IPS-20b (cell line): Measurements from ENCODE around the gene PRIMA1.

Source experiments
- H3K27ac ChIP-seq: one replicate; pipeline ENCODE4 v1.5.1; 2013; ENCODE audit warnings: low read length
- H3K27me3 ChIP-seq: 2 replicates; pipeline ENCODE4 v1.6.1; 2013; ENCODE audit warnings: mild to moderate bottlenecking, low read length, inconsistent platforms; ENCODE audit not compliant: insufficient read depth
- H3K36me3 ChIP-seq: 2 replicates; pipeline ENCODE4 v1.6.1; 2013; ENCODE audit warnings: low read depth, mild to moderate bottlenecking, inconsistent platforms, low read length, moderate library complexity; ENCODE audit not compliant: insufficient read depth
- H3K4me1 ChIP-seq: 2 replicates; pipeline ENCODE4 v1.6.1; 2013; ENCODE audit warnings: mild to moderate bottlenecking, control low read depth, inconsistent platforms, low read length, moderate library complexity; ENCODE audit not compliant: insufficient read depth
- H3K4me3 ChIP-seq: 2 replicates; pipeline ENCODE4 v1.5.1; 2013; ENCODE audit warnings: mild to moderate bottlenecking, low read length, inconsistent platforms
- H3K9ac ChIP-seq: 2 replicates; pipeline ENCODE4 v1.6.1; 2013; ENCODE audit warnings: low read depth, mild to moderate bottlenecking, inconsistent platforms, low read length, moderate library complexity
- H3K9me3 ChIP-seq: 2 replicates; pipeline ENCODE4 v1.6.1; 2013; ENCODE audit warnings: mild to moderate bottlenecking, low read depth, low read length, inconsistent platforms; ENCODE audit not compliant: insufficient read depth

The PRIMA1 gene

GRCh38 chr14:93788293-93788542 lies at the start of gene PRIMA1:
Gene PRIMA1, minus strand, starts transcription at chr14:93788485. Its CDS starts 767 bp downstream, at chr14:93787718.
- H3K27ac ChIP-seq, result no peak within 1 kb of the TSS
- H3K9me3 ChIP-seq, result no peaks in the 10 kb centered on the region
- H3K36me3 ChIP-seq, result no peaks in the 10 kb centered on the region
- no peaks in the 10 kb centered on the region for H3K4me1 ChIP-seq
- peak within 1 kb of the TSS; percentile 67 for H3K4me3 ChIP-seq
- H3K9ac ChIP-seq, result peak within 1 kb of the TSS; percentile 50; the same call in 1 of the 2 replicates
- peaks cover 56% of the 10 kb centered on the region for H3K27me3 ChIP-seq

- H3K36me3 ChIP-seq, result no peaks in the 10 kb centered on the region
- no peaks in the 10 kb centered on the region for H3K9me3 ChIP-seq
- peaks cover 4% of the 10 kb centered on the region; the same call in 1 of the 2 replicates for H3K4me1 ChIP-seq
- H3K4me3 ChIP-seq, result no peak overlapping the region
- no peak overlapping the region for H3K27ac ChIP-seq
- no peaks in the 10 kb centered on the region for H3K27me3 ChIP-seq
- no peak overlapping the region for H3K9ac ChIP-seq
Measured at GRCh38 chr14:93834699-93835371, 46.5 kb upstream of the PRIMA1 start.

- H3K9me3 ChIP-seq, result no peaks in the 10 kb centered on the region
- no peaks in the 10 kb centered on the region for H3K27me3 ChIP-seq
- H3K36me3 ChIP-seq, result no peaks in the 10 kb centered on the region
- no peak overlapping the region for H3K4me3 ChIP-seq
- H3K27ac ChIP-seq, result no peak overlapping the region
- no peak overlapping the region for H3K9ac ChIP-seq
- H3K4me1 ChIP-seq, result no peaks in the 10 kb centered on the region
Measured at GRCh38 chr14:93832665-93833064, 44.4 kb upstream of the PRIMA1 start.

- H3K9me3 ChIP-seq, result no peaks in the 10 kb centered on the region
- H3K27me3 ChIP-seq, result no peaks in the 10 kb centered on the region
- no peak overlapping the region for H3K4me3 ChIP-seq
- no peak overlapping the region for H3K27ac ChIP-seq
- no peak overlapping the region for H3K9ac ChIP-seq
- H3K36me3 ChIP-seq, result no peaks in the 10 kb centered on the region
- H3K4me1 ChIP-seq, result no peaks in the 10 kb centered on the region
Measured at GRCh38 chr14:93832081-93832480, 43.8 kb upstream of the PRIMA1 start.

GRCh38 chr14:93830753-93831461 lies 42.6 kb upstream of the PRIMA1 start:
- Histone ChIP-seq H3K4me1 (no peaks in the 10 kb centered on the region), H3K4me3 (no peak overlapping the region), H3K9ac (no peak overlapping the region), H3K9me3 (no peaks in the 10 kb centered on the region), H3K36me3 (no peaks in the 10 kb centered on the region), H3K27me3 (no peaks in the 10 kb centered on the region), H3K27ac (no peak overlapping the region)

- Histone ChIP-seq H3K27ac (no peak overlapping the region), H3K9me3 (no peaks in the 10 kb centered on the region), H3K36me3 (no peaks in the 10 kb centered on the region), H3K27me3 (no peaks in the 10 kb centered on the region), H3K4me3 (no peak overlapping the region), H3K9ac (no peak overlapping the region), H3K4me1 (no peaks in the 10 kb centered on the region)
Measured at GRCh38 chr14:93829839-93830481, 41.7 kb upstream of the PRIMA1 start.

GRCh38 chr14:93825235-93825553 lies 36.9 kb upstream of the PRIMA1 start:
- H3K27ac ChIP-seq, result no peak overlapping the region
- H3K4me1 ChIP-seq, result no peaks in the 10 kb centered on the region
- H3K27me3 ChIP-seq, result no peaks in the 10 kb centered on the region
- H3K9me3 ChIP-seq, result no peaks in the 10 kb centered on the region
- H3K36me3 ChIP-seq, result no peaks in the 10 kb centered on the region
- H3K4me3 ChIP-seq, result no peak overlapping the region
- no peak overlapping the region for H3K9ac ChIP-seq

- H3K9ac ChIP-seq, result no peak overlapping the region
- no peaks in the 10 kb centered on the region for H3K27me3 ChIP-seq
- no peaks in the 10 kb centered on the region for H3K4me1 ChIP-seq
- no peaks in the 10 kb centered on the region for H3K9me3 ChIP-seq
- no peak overlapping the region for H3K4me3 ChIP-seq
- no peak overlapping the region for H3K27ac ChIP-seq
- no peaks in the 10 kb centered on the region for H3K36me3 ChIP-seq
Measured at GRCh38 chr14:93824518-93825234, 36.4 kb upstream of the PRIMA1 start.

- no peak overlapping the region for H3K4me3 ChIP-seq
- no peaks in the 10 kb centered on the region for H3K36me3 ChIP-seq
- H3K27ac ChIP-seq, result no peak overlapping the region
- no peaks in the 10 kb centered on the region for H3K27me3 ChIP-seq
- no peak overlapping the region for H3K9ac ChIP-seq
- no peaks in the 10 kb centered on the region for H3K4me1 ChIP-seq
- no peaks in the 10 kb centered on the region for H3K9me3 ChIP-seq
Measured at GRCh38 chr14:93824076-93824475, 35.8 kb upstream of the PRIMA1 start.

- Histone ChIP-seq H3K9ac (no peak overlapping the region), H3K9me3 (no peaks in the 10 kb centered on the region), H3K4me1 (no peaks in the 10 kb centered on the region), H3K4me3 (no peak overlapping the region), H3K36me3 (no peaks in the 10 kb centered on the region), H3K27ac (no peak overlapping the region), H3K27me3 (no peaks in the 10 kb centered on the region)
Measured at GRCh38 chr14:93821051-93821450, 32.8 kb upstream of the PRIMA1 start.

GRCh38 chr14:93818857-93819256 lies 30.6 kb upstream of the PRIMA1 start:
- H3K36me3 ChIP-seq, result no peaks in the 10 kb centered on the region
- no peaks in the 10 kb centered on the region for H3K4me1 ChIP-seq
- no peak overlapping the region for H3K27ac ChIP-seq
- no peak overlapping the region for H3K9ac ChIP-seq
- H3K27me3 ChIP-seq, result no peaks in the 10 kb centered on the region
- peaks cover 20% of the 10 kb centered on the region for H3K9me3 ChIP-seq
- no peak overlapping the region for H3K4me3 ChIP-seq

GRCh38 chr14:93811676-93812075 lies 23.4 kb upstream of the PRIMA1 start:
- no peaks in the 10 kb centered on the region for H3K27me3 ChIP-seq
- peaks cover 42% of the 10 kb centered on the region for H3K9me3 ChIP-seq
- no peak overlapping the region for H3K4me3 ChIP-seq
- no peaks in the 10 kb centered on the region for H3K4me1 ChIP-seq
- H3K9ac ChIP-seq, result no peak overlapping the region
- H3K36me3 ChIP-seq, result no peaks in the 10 kb centered on the region
- H3K27ac ChIP-seq, result no peak overlapping the region
